BJ (cell line): Measurements from ENCODE around the gene CD300LG. TPM values are rescaled to one million over a fixed set of nuclear protein-coding genes. Genes with fewer than 3 reads are reported as not detected.

Source experiments
- CTCF ChIA-PET: fragments of 350-600 bp; formaldehyde crosslinking; extraction: SDS; loops from one replicate; lab custom pipeline; 2021; ENCODE audit warnings: antibody characterized with exemption, inconsistent platforms; lab: Yijun Ruan, JAX
- POLR2A ChIA-PET: fragments of 300-600 bp; sonication (Branson Sonifier 250); formaldehyde crosslinking; extraction: SDS; loops from one replicate; lab custom pipeline; 2021; ENCODE audit warnings: antibody characterized with exemption; lab: Charles Lee
- DNase-seq: peaks from one replicate; pipeline ENCODE4 v3.0.0-alpha.2; 2011; ENCODE audit warnings: low read depth
- H3K27me3 ChIP-seq: 2 replicates; pipeline ENCODE4 v1.6.0; 2011; ENCODE audit warnings: low read length; ENCODE audit not compliant: control insufficient read depth, insufficient read depth
- H3K36me3 ChIP-seq: 2 replicates; pipeline ENCODE4 v1.5.1; 2011; ENCODE audit warnings: low read length; ENCODE audit not compliant: control insufficient read depth, insufficient read depth
- H3K4me3 ChIP-seq: 2 replicates; pipeline ENCODE4 v1.5.1; 2011; ENCODE audit warnings: low read depth, mild to moderate bottlenecking, control low read depth, low read length
- polyA plus RNA-seq: library from polyadenylated mRNA; depleted of rRNA; stranded (reverse); fragments of >200 nt; gene quantifications from 2 replicates; pipeline ENCODE4 v1.2.3, GENCODE V29; 2011
- TF ChIP-seq, protein P1 (sequence below): IDR thresholded peaks from 2 replicates; pipeline ENCODE4 v1.5.1; 2011; ENCODE audit warnings: low read depth, mild to moderate bottlenecking, control low read depth, inconsistent platforms, low read length, moderate library complexity; ENCODE audit not compliant: insufficient read depth

Gene CD300LG
- polyA plus RNA-seq, 1 experiment, result not detected

DNA sequence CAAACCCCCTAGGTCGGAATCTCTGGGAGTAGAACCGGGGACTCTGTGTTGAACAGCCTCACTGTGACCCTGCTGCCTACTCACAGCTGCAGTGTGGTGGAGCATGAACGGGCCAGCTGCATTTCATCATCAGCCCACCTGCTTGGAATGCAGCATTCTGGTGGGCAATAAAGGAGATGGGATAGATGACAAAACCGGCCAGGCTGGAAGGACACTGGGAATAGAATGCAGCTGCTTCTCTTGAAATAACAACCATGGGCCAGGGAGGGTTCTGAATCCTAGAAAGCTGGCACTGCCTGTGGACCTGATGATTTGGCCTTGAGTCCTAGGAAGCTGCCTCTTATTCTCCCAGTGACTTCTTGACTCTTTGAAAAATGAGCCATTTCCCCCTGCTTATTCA is 43.2 kb upstream of the CD300LG start:
- DNase-seq, result no peak

DNA sequence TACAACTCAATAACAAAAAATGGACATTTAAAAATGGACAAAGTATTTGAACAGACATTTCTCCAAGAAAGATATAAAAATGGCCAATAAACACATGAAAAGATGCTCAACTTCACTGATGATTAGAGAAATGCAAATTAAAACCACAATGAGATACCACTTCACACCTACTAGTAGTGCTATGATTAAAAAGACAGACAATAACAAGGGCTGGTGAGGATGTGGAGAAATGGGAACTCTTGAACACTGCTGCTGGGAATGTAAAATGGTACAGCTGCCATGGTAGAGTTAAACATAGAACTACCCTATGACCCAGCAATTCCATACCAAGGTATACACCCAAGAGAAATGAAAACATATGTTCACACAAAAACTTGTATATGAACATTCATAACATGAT is 41.9 kb upstream of the CD300LG start:
- DNase-seq, result no peak
- H3K36me3 ChIP-seq, result peaks cover 3% of the 10 kb centered on the region; the same call in 1 of the 2 replicates
- ChIA-PET POLR2A (no interaction called here), CTCF (no interaction called here)
- H3K4me3 ChIP-seq, result no peak overlapping the region
- TF ChIP-seq, protein P1, sequence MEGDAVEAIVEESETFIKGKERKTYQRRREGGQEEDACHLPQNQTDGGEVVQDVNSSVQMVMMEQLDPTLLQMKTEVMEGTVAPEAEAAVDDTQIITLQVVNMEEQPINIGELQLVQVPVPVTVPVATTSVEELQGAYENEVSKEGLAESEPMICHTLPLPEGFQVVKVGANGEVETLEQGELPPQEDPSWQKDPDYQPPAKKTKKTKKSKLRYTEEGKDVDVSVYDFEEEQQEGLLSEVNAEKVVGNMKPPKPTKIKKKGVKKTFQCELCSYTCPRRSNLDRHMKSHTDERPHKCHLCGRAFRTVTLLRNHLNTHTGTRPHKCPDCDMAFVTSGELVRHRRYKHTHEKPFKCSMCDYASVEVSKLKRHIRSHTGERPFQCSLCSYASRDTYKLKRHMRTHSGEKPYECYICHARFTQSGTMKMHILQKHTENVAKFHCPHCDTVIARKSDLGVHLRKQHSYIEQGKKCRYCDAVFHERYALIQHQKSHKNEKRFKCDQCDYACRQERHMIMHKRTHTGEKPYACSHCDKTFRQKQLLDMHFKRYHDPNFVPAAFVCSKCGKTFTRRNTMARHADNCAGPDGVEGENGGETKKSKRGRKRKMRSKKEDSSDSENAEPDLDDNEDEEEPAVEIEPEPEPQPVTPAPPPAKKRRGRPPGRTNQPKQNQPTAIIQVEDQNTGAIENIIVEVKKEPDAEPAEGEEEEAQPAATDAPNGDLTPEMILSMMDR, result no peak
- no peaks in the 10 kb centered on the region for H3K27me3 ChIP-seq

More for the DNA sequence above, 43.2 kb upstream of the CD300LG start:
- TF ChIP-seq, protein P1, result no peak
- Histone ChIP-seq H3K36me3 (peaks cover 3% of the 10 kb centered on the region; the same call in 1 of the 2 replicates), H3K4me3 (no peak overlapping the region), H3K27me3 (no peaks in the 10 kb centered on the region)
- ChIA-PET POLR2A (interaction anchor here (0.5 kb wide), 1 partner anchor 261 kb away, joined by 5 read pairs; no protein-coding TSS in a partner anchor), CTCF (interaction anchor here (0.8 kb wide), 1 partner anchor 76 kb away, joined by 3 read pairs; no protein-coding TSS in a partner anchor)

DNA sequence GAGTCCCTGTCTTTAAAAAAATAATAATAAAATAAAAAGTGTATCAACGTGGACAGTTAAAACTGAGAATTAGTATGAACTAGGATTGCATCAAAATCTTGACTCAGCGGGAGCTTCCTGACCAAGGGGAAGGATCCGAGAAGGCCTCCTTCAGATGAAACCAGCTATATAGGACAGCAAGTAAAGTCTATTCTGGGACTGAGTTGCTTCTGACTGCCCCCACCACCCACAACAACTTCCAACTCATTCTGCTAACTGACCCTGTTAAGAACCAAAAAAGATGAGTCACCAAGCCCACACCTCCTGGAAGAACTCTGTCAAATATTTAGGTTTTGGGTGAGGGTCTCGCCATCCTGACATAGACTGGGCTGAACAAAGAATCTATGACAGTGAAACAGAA is 38.9 kb upstream of the CD300LG start:
- H3K4me3 ChIP-seq, result no peak overlapping the region
- CTCF ChIA-PET, result interaction anchor here (1.0 kb wide), 1 partner anchor 23 kb away, joined by 3 read pairs; no protein-coding TSS in a partner anchor
- peaks cover 8% of the 10 kb centered on the region for H3K36me3 ChIP-seq
- DNase-seq, result no peak
- no peaks in the 10 kb centered on the region for H3K27me3 ChIP-seq
- TF ChIP-seq, protein P1, result no peak
- POLR2A ChIA-PET, result no interaction called here

DNA sequence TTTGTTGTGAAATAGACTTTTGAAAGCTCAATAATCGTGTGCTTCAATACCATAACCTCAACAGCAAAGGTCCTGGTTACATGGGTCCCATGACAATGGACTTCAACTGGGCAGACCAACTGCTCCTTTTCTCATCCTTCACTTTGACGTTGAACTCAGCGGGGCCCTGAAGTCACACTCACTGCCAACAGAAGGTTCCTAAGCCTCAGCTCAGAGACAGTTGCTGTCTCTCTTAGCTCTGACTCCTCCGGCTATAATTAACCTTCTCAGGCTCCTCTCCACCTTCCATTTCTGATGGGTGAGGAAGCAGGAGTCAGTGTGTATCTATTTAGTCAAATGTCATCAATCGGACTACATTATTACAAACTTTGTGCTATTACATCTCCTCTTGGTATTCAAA is 37.9 kb upstream of the CD300LG start:
- Histone ChIP-seq H3K36me3 (peaks cover 15% of the 10 kb centered on the region), H3K4me3 (no peak overlapping the region), H3K27me3 (no peaks in the 10 kb centered on the region)
- POLR2A ChIA-PET, result no interaction called here
- DNase-seq, result no peak
- TF ChIP-seq, protein P1, result no peak
- CTCF ChIA-PET, result no interaction called here

DNA sequence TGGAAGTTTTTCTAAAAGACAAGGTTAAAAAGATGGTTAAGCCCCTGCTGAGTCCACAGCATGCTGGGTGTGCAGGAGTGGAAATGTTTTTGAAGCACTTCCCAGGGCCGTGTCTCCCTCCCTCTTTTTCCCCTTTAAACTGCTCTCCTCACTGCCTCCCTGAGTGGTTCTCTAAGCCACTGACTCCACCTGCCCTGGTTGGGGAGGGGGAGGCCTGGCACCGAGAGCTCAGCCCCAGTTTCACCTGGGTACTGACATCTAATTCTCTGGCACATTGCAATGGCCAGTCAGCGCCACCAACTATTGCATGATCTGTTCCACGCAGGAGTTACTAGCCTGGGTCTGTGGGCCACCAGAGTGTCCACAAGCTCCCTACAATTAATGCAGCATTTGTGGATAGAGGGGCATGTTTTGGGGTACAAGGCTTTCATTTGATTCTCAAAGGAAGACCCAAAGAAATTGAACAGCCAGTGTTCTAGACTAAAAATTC is 36.7 kb upstream of the CD300LG start:
- Histone ChIP-seq H3K36me3 (peaks cover 15% of the 10 kb centered on the region), H3K27me3 (no peaks in the 10 kb centered on the region), H3K4me3 (no peak overlapping the region)
- ChIA-PET CTCF (interaction anchor here (0.9 kb wide), 1 partner anchor 36 kb away, joined by 3 read pairs; no protein-coding TSS in a partner anchor), POLR2A (no interaction called here)
- no peak for DNase-seq
- TF ChIP-seq, protein P1, result no peak
